ENCODE measurements around the gene TSHZ2. TPM values are rescaled to one million over a fixed set of nuclear protein-coding genes. Genes with fewer than 3 reads are reported as not detected.

Gene TSHZ2
- total RNA-seq, 3 donors from 2014 or later (not counting 1 experiment from before 2014, with no cell fraction given), result 1.8 to 1.9 TPM; not detected in 1

GRCh38 chr20:53176134-53176533 is 204.0 kb downstream of the TSHZ2 start:
- Histone ChIP-seq H3K4me3 (ENCODE audit: low read length) (no peak overlapping the region), H3K4me1 (ENCODE audit: control insufficient read depth, insufficient read depth, low read length) (no peaks in the 10 kb centered on the region), H3K9me3 (ENCODE audit: control insufficient read depth, insufficient read depth, low read length) (no peaks in the 10 kb centered on the region), H3K36me3 (ENCODE audit: control insufficient read depth, insufficient read depth, low read length) (no peaks in the 10 kb centered on the region), H3K27ac (ENCODE audit: low read length) (no peak overlapping the region), H3K27me3 (ENCODE audit: control insufficient read depth, insufficient read depth, low read length) (peaks cover 6% of the 10 kb centered on the region)
- no peaks in the 10 kb centered on the region for H3K9me3 Mint-ChIP-seq
- no peak for ATAC-seq
- no peak for DNase-seq
- no peak for TF ChIP-seq CTCF (IDR thresholded peaks at IDR 0.05)
- peaks cover 23 to 30% of the 10 kb centered on the region in 2 donors for H3K27me3 Mint-ChIP-seq (ENCODE audit: low read depth in 2 of 2)
- intact Hi-C loops (cut with micrococcal nuclease), result no loop called here
- H3K27ac Mint-ChIP-seq, result no peak overlapping the region
- H3K4me1 Mint-ChIP-seq, result no peaks in the 10 kb centered on the region
- 46% methylated on average over 3 of the region's 3 CpGs for WGBS (ENCODE audit: insufficient coverage)
- H3K36me3 Mint-ChIP-seq, result no peaks in the 10 kb centered on the region
- no peak overlapping the region for H3K4me3 Mint-ChIP-seq

- Mint-ChIP-seq H3K4me3 (no peak overlapping the region), H3K27ac (no peak overlapping the region), H3K27me3 (ENCODE audit: low read depth in 2 of 2) (peaks cover 31 to 38% of the 10 kb centered on the region in 2 donors), H3K4me1 (no peaks in the 10 kb centered on the region), H3K9me3 (no peaks in the 10 kb centered on the region), H3K36me3 (no peaks in the 10 kb centered on the region)
- ATAC-seq, result no peak
- Histone ChIP-seq H3K36me3 (ENCODE audit: control insufficient read depth, insufficient read depth, low read length) (no peaks in the 10 kb centered on the region), H3K4me3 (ENCODE audit: low read length) (no peak overlapping the region), H3K27ac (ENCODE audit: low read length) (no peak overlapping the region), H3K9me3 (ENCODE audit: control insufficient read depth, insufficient read depth, low read length) (no peaks in the 10 kb centered on the region), H3K4me1 (ENCODE audit: control insufficient read depth, insufficient read depth, low read length) (no peaks in the 10 kb centered on the region), H3K27me3 (ENCODE audit: control insufficient read depth, insufficient read depth, low read length) (peaks cover 6% of the 10 kb centered on the region)
- intact Hi-C loops (cut with micrococcal nuclease), result no loop called here
- TF ChIP-seq CTCF (IDR thresholded peaks at IDR 0.05), result no peak
- WGBS (ENCODE audit: insufficient coverage), result 79% methylated on average over 2 of the region's 2 CpGs
- DNase-seq, result no peak
Observed at GRCh38 chr20:53177687-53178086, 205.5 kb downstream of the TSHZ2 start.

- DNase-seq (no peak), ATAC-seq (no peak)
- no peak overlapping the region for H3K4me3 ChIP-seq (ENCODE audit: low read length)
- Mint-ChIP-seq H3K36me3 (no peaks in the 10 kb centered on the region), H3K4me1 (no peaks in the 10 kb centered on the region), H3K27me3 (ENCODE audit: low read depth in 2 of 2) (peaks cover 31 to 34% of the 10 kb centered on the region in 2 donors), H3K27ac (no peak overlapping the region), H3K9me3 (no peaks in the 10 kb centered on the region), H3K4me3 (no peak overlapping the region)
- no peaks in the 10 kb centered on the region for H3K4me1 ChIP-seq (ENCODE audit: control insufficient read depth, insufficient read depth, low read length)
- WGBS (ENCODE audit: insufficient coverage), result 81% methylated on average over 9 of the region's 10 CpGs
- H3K27ac ChIP-seq (ENCODE audit: low read length), result no peak overlapping the region
- no peaks in the 10 kb centered on the region for H3K9me3 ChIP-seq (ENCODE audit: control insufficient read depth, insufficient read depth, low read length)
- H3K36me3 ChIP-seq (ENCODE audit: control insufficient read depth, insufficient read depth, low read length), result no peaks in the 10 kb centered on the region
- intact Hi-C loops (cut with micrococcal nuclease), result no loop called here
- H3K27me3 ChIP-seq (ENCODE audit: control insufficient read depth, insufficient read depth, low read length), result peaks cover 6% of the 10 kb centered on the region
- TF ChIP-seq CTCF (IDR thresholded peaks at IDR 0.05), result no peak
Observed at GRCh38 chr20:53179749-53180148, 207.6 kb downstream of the TSHZ2 start.

- H3K36me3 Mint-ChIP-seq, result no peaks in the 10 kb centered on the region
- no peaks in the 10 kb centered on the region for H3K4me1 Mint-ChIP-seq
- Histone ChIP-seq H3K36me3 (ENCODE audit: control insufficient read depth, insufficient read depth, low read length) (no peaks in the 10 kb centered on the region), H3K27me3 (ENCODE audit: control insufficient read depth, insufficient read depth, low read length) (peaks cover 4% of the 10 kb centered on the region), H3K27ac (ENCODE audit: low read length) (no peak overlapping the region), H3K4me3 (ENCODE audit: low read length) (no peak overlapping the region), H3K9me3 (ENCODE audit: control insufficient read depth, insufficient read depth, low read length) (no peaks in the 10 kb centered on the region), H3K4me1 (ENCODE audit: control insufficient read depth, insufficient read depth, low read length) (no peaks in the 10 kb centered on the region)
- no peak for TF ChIP-seq CTCF (IDR thresholded peaks at IDR 0.05)
- intact Hi-C loops (cut with micrococcal nuclease), result no loop called here
- ATAC-seq (no peak), DNase-seq (no peak)
- WGBS (ENCODE audit: insufficient coverage), result 94% methylated on average over 3 of the region's 4 CpGs
- H3K27ac Mint-ChIP-seq, result no peak overlapping the region
- no peaks in the 10 kb centered on the region for H3K9me3 Mint-ChIP-seq
- no peak overlapping the region for H3K4me3 Mint-ChIP-seq
- peaks cover 33 to 38% of the 10 kb centered on the region in 2 donors for H3K27me3 Mint-ChIP-seq (ENCODE audit: low read depth in 2 of 2)
Observed at GRCh38 chr20:53180928-53181362, 208.8 kb downstream of the TSHZ2 start.
